ENCODE data around the gene TMEM176A.

The TMEM176A gene

GRCh38 chr7:150849204-150849775 lies 48.7 kb downstream of the TMEM176A start:
- DNase-seq (ENCODE audit: low spot score), result no peak

DNA sequence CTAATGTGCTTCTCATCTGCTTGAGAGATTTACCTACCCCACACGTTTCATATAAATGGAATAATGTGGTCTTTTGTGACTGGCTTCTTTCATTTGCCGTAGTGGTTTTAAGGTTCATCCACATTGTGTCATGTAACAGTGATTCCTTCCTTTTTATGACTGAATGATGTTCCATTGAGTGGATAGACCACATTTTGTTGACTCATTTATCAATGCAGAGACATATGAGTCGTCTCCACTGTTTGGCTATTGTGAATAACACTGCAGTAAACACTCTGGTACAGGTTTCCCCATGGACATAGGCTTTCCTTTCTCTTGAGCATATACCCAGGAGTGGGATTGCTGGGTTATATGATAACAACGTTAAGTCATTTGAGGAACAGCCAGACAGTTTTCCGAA lies 49.7 kb downstream of the TMEM176A start:
- DNase-seq (ENCODE audit: low spot score), result no peak

DNA sequence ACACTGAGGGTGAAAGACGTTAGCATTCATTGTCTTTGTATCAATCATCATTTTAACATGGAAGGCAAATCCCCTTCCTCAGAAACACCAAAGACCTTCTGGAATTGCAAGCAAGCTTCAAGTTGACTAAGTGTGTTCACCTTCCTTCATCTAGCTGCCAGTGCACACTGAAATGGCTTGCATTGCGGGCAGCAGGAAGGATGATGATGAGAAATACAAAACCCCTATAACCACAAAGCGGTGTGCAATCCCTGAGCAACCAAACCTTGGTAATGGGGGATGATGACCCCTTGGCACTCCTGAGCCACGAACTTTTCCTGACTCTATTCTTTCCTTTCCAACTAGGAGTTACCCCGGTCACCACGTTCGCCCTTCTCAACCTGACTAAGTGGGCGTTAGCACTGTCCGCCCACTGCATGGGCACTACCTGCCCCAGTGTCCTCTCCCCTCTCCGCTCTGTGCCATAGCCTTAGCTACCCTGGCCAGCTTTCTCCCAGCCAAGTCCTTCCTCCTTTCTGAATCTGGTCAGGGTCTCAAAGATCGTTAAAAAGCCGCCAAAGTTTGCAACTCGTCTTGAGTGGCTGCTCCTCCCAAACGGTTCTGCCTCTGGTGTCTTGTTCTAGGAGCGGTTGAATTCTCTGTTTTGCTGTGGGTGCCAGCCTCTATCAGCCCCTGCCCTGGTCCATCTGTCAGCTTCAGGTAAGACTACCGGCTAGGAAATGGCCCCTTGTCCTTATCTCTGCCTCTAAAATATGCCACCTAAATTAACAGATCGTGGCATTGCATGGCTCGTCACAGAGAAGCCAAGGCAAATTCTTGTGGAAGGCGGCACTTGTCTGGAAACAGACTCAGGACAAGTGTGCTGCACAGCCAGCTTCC lies 51.2 kb downstream of the TMEM176A start:
- no peak for DNase-seq (ENCODE audit: low spot score)

GRCh38 chr7:150852371-150852905 lies 51.9 kb downstream of the TMEM176A start, which contains the start of gene AOC1:
AOC1 (plus strand) TSS chr7:150852517; CDS start chr7:150856471, 3,954 bp downstream.
- no peak for DNase-seq (ENCODE audit: low spot score)

DNA sequence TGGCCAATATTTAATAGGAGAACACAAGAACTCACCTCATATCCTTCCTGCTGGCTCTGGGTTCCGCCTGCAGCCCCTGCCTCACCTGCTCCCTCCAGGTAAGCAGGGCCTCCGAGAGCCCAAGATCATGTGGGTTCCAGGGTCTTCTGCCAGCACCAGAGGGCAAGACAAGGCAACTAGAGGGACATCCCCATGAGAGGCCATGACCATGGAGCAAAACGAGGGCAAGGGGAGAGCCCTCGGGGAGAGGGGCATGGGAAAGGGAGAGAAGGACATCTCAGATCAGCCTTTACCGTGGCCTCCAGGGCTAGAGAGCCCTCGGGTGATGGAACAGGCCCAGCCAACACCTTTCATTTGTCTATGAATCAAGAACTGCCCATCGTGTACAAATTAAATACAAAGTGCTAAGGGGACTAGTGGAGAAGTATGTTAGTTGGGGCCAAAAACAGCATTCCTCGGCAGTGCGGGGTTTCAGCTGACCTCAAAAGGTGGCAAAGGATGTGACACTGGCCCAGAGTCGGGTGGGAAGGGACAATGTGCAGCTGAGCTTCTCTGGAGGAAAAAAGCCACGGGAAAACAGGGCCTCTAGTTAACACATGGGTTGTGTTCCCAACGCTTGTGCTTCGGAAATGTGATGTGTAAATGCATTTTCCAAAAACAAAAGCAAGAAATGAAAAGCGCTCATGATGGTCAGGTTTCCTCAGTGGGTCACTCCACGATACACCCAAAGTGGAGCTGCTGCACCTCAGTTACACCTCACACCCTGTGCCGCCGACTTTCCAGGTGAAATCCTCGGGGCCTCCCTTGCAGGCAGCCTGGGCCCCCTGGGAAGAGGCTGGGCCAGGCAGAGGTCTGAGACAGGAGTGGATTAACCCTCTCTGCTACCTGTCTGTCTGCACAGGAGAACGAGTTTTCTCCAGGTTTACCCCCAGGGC lies 53.8 kb downstream of the TMEM176A start:
- DNase-seq (ENCODE audit: low spot score), result no peak

Data from CD4-positive, alpha-beta T cell treated with Interleukin-6 at 100 ng/mL for 8 hours (primary cell).